Upper lobe of left lung (tissue), 4 donors: ENCODE data around the gene PGM5.

Experiments
- CTCF ChIP-seq, 6 experiments: fragments of 450-650 bp in 4 of 6; fragments of 200-600 bp in 2 of 6; sonication (generic) in 2 of 6; IDR thresholded peaks; one replicate each; pipeline ENCODE4 v1.5.1; 2016 to 2019; ENCODE audit warnings: antibody characterized with exemption in 6 of 6
- EP300 ChIP-seq, 4 donors: sonication (generic); formaldehyde crosslinking; IDR thresholded peaks; one replicate each; pipeline ENCODE4 v1.5.1; 2017; ENCODE audit warnings: antibody characterized with exemption in 4 of 4, control low read depth in 2 of 4
- POLR2A ChIP-seq, 4 donors: fragments of 450-650 bp; IDR thresholded peaks; one replicate each; pipeline ENCODE4 v1.5.1; 2016 to 2017; ENCODE audit warnings: antibody characterized with exemption in 4 of 4, mild to moderate bottlenecking in 2 of 4
- POLR2AphosphoS5 ChIP-seq, 2 donors: sonication (generic); formaldehyde crosslinking; IDR thresholded peaks; one replicate each; pipeline ENCODE4 v1.5.1; 2017; ENCODE audit warnings: antibody characterized with exemption in 2 of 2

DNA sequence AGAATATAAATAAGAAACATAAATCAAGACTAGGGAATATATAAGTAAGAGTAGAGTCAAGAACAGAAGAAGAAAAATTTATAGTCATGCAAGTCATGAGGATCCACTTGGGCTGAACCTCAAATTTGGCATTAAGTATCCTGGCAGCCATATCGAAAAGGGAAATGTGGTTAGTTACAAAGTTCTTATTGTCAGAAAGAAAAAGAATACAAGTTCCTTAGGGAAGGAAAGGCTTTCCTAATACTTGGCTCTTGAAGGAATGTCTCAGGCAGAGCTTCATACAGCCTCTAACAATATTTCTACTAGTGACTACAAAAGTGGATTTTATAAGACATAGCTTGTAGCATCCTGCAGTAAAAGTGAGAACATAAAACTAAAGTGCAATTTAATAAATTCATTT lies 138.8 kb downstream of the PGM5 start:
- TF ChIP-seq CTCF (IDR thresholded peaks at IDR 0.05): no peak
- no peak for TF ChIP-seq EP300 (IDR thresholded peaks at IDR 0.05)
- TF ChIP-seq POLR2A (IDR thresholded peaks at IDR 0.05): no peak
- TF ChIP-seq POLR2AphosphoS5 (IDR thresholded peaks at IDR 0.05): no peak
